Gastrocnemius medialis (tissue), 4 donors: ENCODE measurements around the gene CDC42BPA. TPM values are rescaled to one million over a fixed set of nuclear protein-coding genes. Genes with fewer than 3 reads are reported as not detected.
"Not testable (repeated sequence)": the region's sequence is repeated elsewhere in the genome, so short reads cannot be mapped to it uniquely, and the experiment has no call there.

Experiments used
- ATAC-seq, 2 donors: fragments of 150-250 bp; one replicate each; pipeline ENCODE4 v1.9.1; 2016
- DNase-seq, 2 donors: peaks; one replicate each; pipeline ENCODE4 v3.0.0-alpha.2; 2019
- H3K27ac ChIP-seq, 4 donors: fragments of 200-600 bp; sonication (generic); 1 replicate in 1 of 4; 2 replicates in 3 of 4; pipeline ENCODE4 v1.5.1; 2016 to 2018; ENCODE audit warnings: mild to moderate bottlenecking in 2 of 4, moderate library complexity in 1 of 4
- H3K27me3 ChIP-seq, 3 donors: fragments of 200-600 bp; sonication (generic) in 2 of 3; 1 replicate in 1 of 3; 2 replicates in 2 of 3; pipeline versions ENCODE4 v1.5.1 to v1.6.0; 2016 to 2019; ENCODE audit warnings: mild to moderate bottlenecking in 1 of 3, moderate library complexity in 1 of 3
- H3K36me3 ChIP-seq, 2 donors: fragments of 200-600 bp; sonication (generic) in 1 of 2; one replicate each; pipeline ENCODE4 v1.5.1; 2017 to 2018
- H3K4me1 ChIP-seq, 2 donors: fragments of 200-600 bp; sonication (generic) in 1 of 2; one replicate each; pipeline ENCODE4 v1.5.1; 2016 to 2017; ENCODE audit warnings: mild to moderate bottlenecking in 2 of 2
- H3K4me3 ChIP-seq, 4 donors: fragments of 200-600 bp; sonication (generic) in 3 of 4; 1 replicate in 1 of 4; 2 replicates in 3 of 4; pipeline ENCODE4 v1.5.1; 2016 to 2019; ENCODE audit warnings: mild to moderate bottlenecking in 2 of 4
- H3K9me3 ChIP-seq, 3 donors: fragments of 200-600 bp; sonication (generic) in 2 of 3; 1 replicate in 1 of 3; 2 replicates in 2 of 3; pipeline ENCODE4 v1.5.1; 2016 to 2019
- CTCF ChIP-seq, 5 experiments: fragments of 450-650 bp in 3 of 5; fragments of 200-600 bp in 2 of 5; sonication (generic) in 2 of 5; IDR thresholded peaks in 4 of 5; conservative IDR thresholded peaks in 1 of 5; 1 replicate in 4 of 5; 2 replicates in 1 of 5; pipeline ENCODE4 v1.5.1; 2016 to 2019; ENCODE audit warnings: antibody characterized with exemption in 5 of 5, mild to moderate bottlenecking in 3 of 5, moderate library complexity in 3 of 5
- POLR2A ChIP-seq, 2 donors: fragments of 450-650 bp; IDR thresholded peaks; one replicate each; pipeline ENCODE4 v1.6.1; 2017; ENCODE audit warnings: antibody characterized with exemption in 2 of 2, mild to moderate bottlenecking in 2 of 2, moderate library complexity in 2 of 2
- in situ Hi-C, 4 donors: fragments of 200-750 bp; cut with MboI; loops; one replicate each; pipeline versions ENCODE4 v1.15.0 to v1.8.0; 2017; ENCODE audit warnings: low sequenced_read_pairs in 4 of 4
- intact Hi-C: fragments of 100-400 bp; cut with DNase I; formaldehyde crosslinking; loops from one replicate; pipeline ENCODE4 v1.15.1; 2023; ENCODE audit warnings: low total_unique reads
- total RNA-seq, 4 donors: library from RNA; depleted of rRNA; stranded (reverse); fragments of >200 nt; gene quantifications; one replicate each; pipeline versions ENCODE4 v1.1.0 to v1.2.3, GENCODE V29; 2016

The CDC42BPA gene
- total RNA-seq, 4 donors from 2014 or later, result 13.9 to 30.6 (median 16.6) TPM

GRCh38 chr1:226956942-226957713 is 361.2 kb downstream of the CDC42BPA start:
- in situ Hi-C loops, result no loop called here
- peak in 1 of 2 donors; percentile 33 for DNase-seq
- TF ChIP-seq POLR2A (IDR thresholded peaks at IDR 0.05), result no peak
- TF ChIP-seq CTCF (IDR thresholded peaks at IDR 0.05 in 4 of 5, conservative IDR thresholded peaks at IDR 0.05 in 1 of 5), result no peak
- Histone ChIP-seq H3K9me3 (no peaks in the 10 kb centered on the region), H3K27ac (peak overlapping the region; percentile 99), H3K36me3 (no peaks in the 10 kb centered on the region), H3K4me1 (peaks cover 41 to 47% of the 10 kb centered on the region in 2 donors), H3K4me3 (peak overlapping the region in 2 of 4 donors; percentile 10 to 14), H3K27me3 (no peaks in the 10 kb centered on the region)
- intact Hi-C loops, result no loop called here
- peak; percentile 18 to 19 for ATAC-seq

- Histone ChIP-seq H3K27ac (peak overlapping the region; percentile 26 to 99 (median 99)), H3K4me1 (peaks cover 43 to 51% of the 10 kb centered on the region in 2 donors)
- DNase-seq, in situ Hi-C loops, H3K4me3 ChIP-seq, H3K27me3 ChIP-seq, H3K9me3 ChIP-seq, H3K36me3 ChIP-seq, intact Hi-C loops, ATAC-seq: not testable (repeated sequence)
Observed at GRCh38 chr1:226955857-226956256, 362.4 kb downstream of the CDC42BPA start.

- Histone ChIP-seq H3K36me3 (no peaks in the 10 kb centered on the region), H3K4me3 (no peak overlapping the region), H3K9me3 (no peaks in the 10 kb centered on the region), H3K27ac (peak overlapping the region; percentile 98 to 99 (median 99)), H3K4me1 (peaks cover 52 to 62% of the 10 kb centered on the region in 2 donors), H3K27me3 (no peaks in the 10 kb centered on the region)
- in situ Hi-C loops (no loop called here), intact Hi-C loops (no loop called here)
- no peak for DNase-seq
- TF ChIP-seq CTCF (IDR thresholded peaks at IDR 0.05 in 4 of 5, conservative IDR thresholded peaks at IDR 0.05 in 1 of 5), result no peak
- no peak for TF ChIP-seq POLR2A (IDR thresholded peaks at IDR 0.05)
- no peak for ATAC-seq
Observed at GRCh38 chr1:226954777-226955176, 363.5 kb downstream of the CDC42BPA start.

- no peak overlapping the region for H3K4me3 ChIP-seq
- H3K36me3 ChIP-seq, result no peaks in the 10 kb centered on the region
- H3K27ac ChIP-seq, result peak overlapping the region; percentile 98 to 99 (median 99)
- TF ChIP-seq CTCF (IDR thresholded peaks at IDR 0.05 in 4 of 5, conservative IDR thresholded peaks at IDR 0.05 in 1 of 5) (no peak), POLR2A (IDR thresholded peaks at IDR 0.05) (no peak)
- DNase-seq (no peak), ATAC-seq (no peak)
- peaks cover 52 to 66% of the 10 kb centered on the region in 2 donors for H3K4me1 ChIP-seq
- intact Hi-C loops (no loop called here), in situ Hi-C loops (no loop called here)
- H3K27me3 ChIP-seq, result no peaks in the 10 kb centered on the region
- no peaks in the 10 kb centered on the region for H3K9me3 ChIP-seq
Observed at GRCh38 chr1:226954337-226954736, 364.0 kb downstream of the CDC42BPA start.

GRCh38 chr1:226953175-226953800 is 365.0 kb downstream of the CDC42BPA start:
- TF ChIP-seq POLR2A (IDR thresholded peaks at IDR 0.05) (no peak), CTCF (IDR thresholded peaks at IDR 0.05 in 4 of 5, conservative IDR thresholded peaks at IDR 0.05 in 1 of 5) (no peak)
- Histone ChIP-seq H3K4me1 (peaks cover 52 to 67% of the 10 kb centered on the region in 2 donors), H3K27ac (peak overlapping the region; percentile 98 to 99 (median 99)), H3K4me3 (no peak overlapping the region), H3K36me3 (no peaks in the 10 kb centered on the region), H3K27me3 (no peaks in the 10 kb centered on the region), H3K9me3 (no peaks in the 10 kb centered on the region)
- in situ Hi-C loops (no loop called here), intact Hi-C loops (no loop called here)
- DNase-seq, result no peak
- no peak for ATAC-seq
